GM12878 (cell line): ENCODE data around the gene TOB1. TPM values are rescaled to one million over a fixed set of nuclear protein-coding genes. Genes with fewer than 3 reads are reported as not detected.

Source experiments
- ATAC-seq: fragments of 200-7000 bp; cut with Tn5 transposase; 3 replicates; pipeline ENCODE4 v1.9.1; 2020; ENCODE audit warnings: mild to moderate bottlenecking, moderate library complexity
- BruUV-seq: library from RNA; stranded (reverse); fragments of 400-500 nt; replicated peaks from 2 replicates; lab custom pipeline; 2021; lab: Mats Ljungman, UMichigan
- CTCF ChIA-PET: fragments of 300-600 bp; sonication (Branson Sonifier 250); formaldehyde crosslinking; extraction: SDS; loops from one replicate; lab custom pipeline; 2021; ENCODE audit warnings: inconsistent platforms; lab: Yijun Ruan, JAX
- POLR2A ChIA-PET: fragments of 350-600 bp; formaldehyde crosslinking; extraction: SDS; loops from one replicate; lab custom pipeline; 2021; ENCODE audit warnings: inconsistent platforms; lab: Charles Lee
- RAD21 ChIA-PET: fragments of 300-600 bp; sonication (Branson Sonifier 250); formaldehyde crosslinking; loops from one replicate; lab custom pipeline; 2023; ENCODE audit warnings: antibody characterized with exemption; ENCODE audit not compliant: unreplicated experiment; lab: Charles Lee
- SMC1A ChIA-PET: fragments of 300-600 bp; sonication (Branson Sonifier 250); formaldehyde crosslinking; loops from one replicate; lab custom pipeline; 2023; ENCODE audit not compliant: unreplicated experiment, uncharacterized antibody; lab: Charles Lee
- DNase-seq: peaks from one replicate; pipeline ENCODE4 v3.0.0-alpha.2; 2011; ENCODE audit warnings: low read depth, low spot score
- FAIRE-seq: peaks from 3 replicates; lab custom pipeline; 2011; peaks lifted over from hg19 to GRCh38; lab: Jason Lieb, UNC
- H2AFZ ChIP-seq: 2 replicates; pipeline ENCODE4 v1.6.0; 2011; ENCODE audit warnings: low read depth, low read length, control low read depth; ENCODE audit not compliant: control insufficient read depth
- H3K27ac ChIP-seq: 2 replicates; pipeline ENCODE4 v1.5.1; 2011; ENCODE audit warnings: control low read depth; ENCODE audit not compliant: control insufficient read depth, insufficient read depth
- H3K27me3 ChIP-seq, 2 experiments: replicated peaks in 1 of 2; 2 replicates each; pipeline versions ENCODE4 v1.6.0 to v1.6.1; 2011; ENCODE audit warnings: low read length in 1 of 2; ENCODE audit not compliant: control insufficient read depth in 2 of 2, insufficient read depth in 2 of 2
- H3K36me3 ChIP-seq, 2 experiments: 2 replicates each; pipeline ENCODE4 v1.5.1; 2011; ENCODE audit warnings: low read length in 1 of 2; ENCODE audit not compliant: control insufficient read depth in 2 of 2, insufficient read depth in 2 of 2
- H3K4me1 ChIP-seq: 2 replicates; pipeline ENCODE4 v1.6.1; 2011; ENCODE audit warnings: mild to moderate bottlenecking, low read length, moderate library complexity, mixed read lengths; ENCODE audit not compliant: control insufficient read depth, insufficient read depth
- H3K4me2 ChIP-seq: 2 replicates; pipeline ENCODE4 v1.6.0; 2011; ENCODE audit warnings: control low read depth; ENCODE audit not compliant: control insufficient read depth, insufficient read depth
- H3K4me3 ChIP-seq: fragments of 200-600 bp; sonication (generic); 2 replicates; pipeline ENCODE4 v1.5.1; 2016
- H3K79me2 ChIP-seq: 2 replicates; pipeline ENCODE4 v1.6.0; 2011; ENCODE audit warnings: low read length; ENCODE audit not compliant: control insufficient read depth, insufficient read depth
- H3K9ac ChIP-seq: 2 replicates; pipeline ENCODE4 v1.8.0; 2011; ENCODE audit warnings: low read length, control low read depth, mixed read lengths; ENCODE audit not compliant: control insufficient read depth, insufficient read depth
- H3K9me3 ChIP-seq: replicated peaks from 3 replicates; pipeline ENCODE4 v1.5.1; 2011; ENCODE audit warnings: mild to moderate bottlenecking, low read length; ENCODE audit not compliant: control insufficient read depth, insufficient read depth
- H4K20me1 ChIP-seq: 2 replicates; pipeline ENCODE4 v1.6.0; 2011; ENCODE audit not compliant: control insufficient read depth, insufficient read depth
- BACH1 ChIP-seq: fragments of 450-650 bp; IDR thresholded peaks from 2 replicates; pipeline ENCODE4 v1.6.1; 2017; ENCODE audit warnings: mild to moderate bottlenecking, borderline replicate concordance
- BCL11A ChIP-seq: IDR thresholded peaks from 2 replicates; pipeline ENCODE4 v1.6.1; 2011; ENCODE audit warnings: low read depth, low read length
- CHD2 ChIP-seq: IDR thresholded peaks from 2 replicates; pipeline ENCODE4 v1.6.1; 2011; ENCODE audit warnings: low read depth, low read length, improper control_type of control experiment, borderline replicate concordance
- JUNB ChIP-seq: IDR thresholded peaks from 2 replicates; pipeline ENCODE4 v1.6.1; 2016; ENCODE audit warnings: antibody characterized with exemption, mild to moderate bottlenecking
- MEF2A ChIP-seq: IDR thresholded peaks from 2 replicates; pipeline ENCODE4 v1.6.1; 2011; ENCODE audit warnings: low read depth, mild to moderate bottlenecking, low read length, moderate library complexity; ENCODE audit not compliant: insufficient read depth
- POLR2AphosphoS2 ChIP-seq: IDR thresholded peaks from 2 replicates; pipeline ENCODE4 v1.6.1; 2011; ENCODE audit warnings: low read depth, mild to moderate bottlenecking, low read length, improper control_type of control experiment, moderate library complexity
- ZSCAN29 ChIP-seq: fragments of 450-650 bp; IDR thresholded peaks from 2 replicates; pipeline ENCODE4 v1.6.1; 2017; ENCODE audit warnings: mild to moderate bottlenecking, moderate library complexity
- WGBS: methylation state at CpG from one replicate; pipeline ENCODE4 v1.1.6; 2016; ENCODE audit warnings: low lambda C conversion rate; ENCODE audit not compliant: insufficient replicate concordance, insufficient coverage; ENCODE audit errors: missing lambda C conversion rate; 5-methylcytosine and 5-hydroxymethylcytosine counted together
- in situ Hi-C: fragments of 300-500 bp; cut with MboI; formaldehyde crosslinking; loops from 9 replicates; pipeline ENCODE4 v1.14.3; 2018; ENCODE audit warnings: mixed read lengths
- intact Hi-C: fragments of 100-400 bp; cut with micrococcal nuclease; formaldehyde crosslinking; loops from one replicate; pipeline ENCODE4 v1.14.2; 2022; ENCODE audit not compliant: unreplicated experiment
- polyA plus RNA-seq, 11 experiments: library from polyadenylated mRNA; depleted of rRNA in 4 of 11; unstranded in 6 of 11; stranded (reverse) in 5 of 11; fragments of >200 nt; fragmentation: Nextera tagmentation in 4 of 11; fragmentation: Illumina TruSeq in 1 of 11; extraction: Ambion mirVana in 4 of 11; extraction: Trizol in 1 of 11; gene quantifications; 1 replicate in 1 of 11; 2 replicates in 10 of 11; pipeline versions ENCODE4 v1.2.1 to v1.2.3, GENCODE V29; 2011 to 2016; ENCODE audit warnings: inconsistent platforms in 2 of 11, missing spikeins in 2 of 11, low read depth in 1 of 11
- total RNA-seq, 4 experiments: library from RNA; depleted of rRNA in 3 of 4; stranded (reverse); fragments of >200 nt in 3 of 4; fragmentation: Illumina TruSeq in 1 of 4; extraction: Trizol in 1 of 4; gene quantifications; 2 replicates each; pipeline versions ENCODE4 v1.2.1 to v1.2.3, GENCODE V29; 2013 to 2021
- TF ChIP-seq, protein P1 (sequence below): IDR thresholded peaks from 2 replicates; pipeline ENCODE4 v1.6.1; 2012; ENCODE audit warnings: mild to moderate bottlenecking, low read depth, low read length
- TF ChIP-seq, protein P2 (sequence below): IDR thresholded peaks from 2 replicates; pipeline ENCODE4 v1.6.1; 2012; ENCODE audit warnings: low read depth, low read length, improper control_type of control experiment
- TF ChIP-seq, protein P3 (sequence below): fragments of 450-650 bp; IDR thresholded peaks from 2 replicates; pipeline ENCODE4 v1.6.1; 2017; ENCODE audit warnings: mild to moderate bottlenecking, moderate library complexity
- TF ChIP-seq, protein P4 (sequence below): fragments of 450-650 bp; IDR thresholded peaks from 2 replicates; pipeline ENCODE4 v1.6.1; 2017; ENCODE audit warnings: antibody characterized with exemption, mild to moderate bottlenecking, moderate library complexity

The TOB1 gene
- total and polyA plus RNA-seq, 10 of the 15 experiments (the other 5 are each of a cell fraction or from before 2014, with no cell fraction given) = 5.0 to 32.4 (median 13.7) TPM

DNA sequence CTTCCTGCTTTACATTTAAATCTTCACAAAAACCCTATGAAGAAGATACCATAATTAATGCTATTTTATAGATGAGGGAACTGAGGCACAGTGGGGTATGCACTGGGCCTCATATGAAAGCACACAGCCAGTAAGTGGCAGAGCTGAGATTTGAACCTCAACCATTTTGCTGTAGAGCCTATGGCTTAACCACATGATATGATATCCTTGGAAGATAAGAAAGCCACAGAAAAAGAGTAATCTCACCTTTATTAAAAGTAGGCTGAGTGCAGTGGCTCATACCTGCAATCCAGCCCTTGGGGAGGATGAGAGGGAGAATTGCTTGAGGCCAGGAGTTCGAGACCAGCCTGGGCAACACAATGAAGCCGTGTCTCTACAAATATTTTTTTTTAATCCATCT is 15.0 kb upstream of the TOB1 start:
- H3K27me3 ChIP-seq = no peaks in the 10 kb centered on the region
- ChIA-PET RAD21 (no interaction called here), SMC1A (no interaction called here), POLR2A (interaction anchor here (0.6 kb wide), 1 partner anchor 33 kb away, joined by 4 read pairs; no protein-coding TSS in a partner anchor), CTCF (no interaction called here)
- H3K36me3 ChIP-seq = no peaks in the 10 kb centered on the region
- in situ Hi-C loops (no loop called here), intact Hi-C loops (no loop called here)
- no peak overlapping the region for H3K4me2 ChIP-seq
- DNase-seq (no peak), ATAC-seq (no peak), FAIRE-seq (no peak)
- H3K4me1 ChIP-seq = peaks cover 3% of the 10 kb centered on the region; the same call in 1 of the 2 replicates
- H4K20me1 ChIP-seq = no peaks in the 10 kb centered on the region; the same call in 1 of the 2 replicates
- H2AFZ ChIP-seq = no peak overlapping the region
- no peaks in the 10 kb centered on the region for H3K79me2 ChIP-seq
- no peaks in the 10 kb centered on the region; the same call in 2 of the 3 replicates for H3K9me3 ChIP-seq
- H3K9ac ChIP-seq = no peak overlapping the region
- TF ChIP-seq BCL11A = no peak
- TF ChIP-seq, protein P1, sequence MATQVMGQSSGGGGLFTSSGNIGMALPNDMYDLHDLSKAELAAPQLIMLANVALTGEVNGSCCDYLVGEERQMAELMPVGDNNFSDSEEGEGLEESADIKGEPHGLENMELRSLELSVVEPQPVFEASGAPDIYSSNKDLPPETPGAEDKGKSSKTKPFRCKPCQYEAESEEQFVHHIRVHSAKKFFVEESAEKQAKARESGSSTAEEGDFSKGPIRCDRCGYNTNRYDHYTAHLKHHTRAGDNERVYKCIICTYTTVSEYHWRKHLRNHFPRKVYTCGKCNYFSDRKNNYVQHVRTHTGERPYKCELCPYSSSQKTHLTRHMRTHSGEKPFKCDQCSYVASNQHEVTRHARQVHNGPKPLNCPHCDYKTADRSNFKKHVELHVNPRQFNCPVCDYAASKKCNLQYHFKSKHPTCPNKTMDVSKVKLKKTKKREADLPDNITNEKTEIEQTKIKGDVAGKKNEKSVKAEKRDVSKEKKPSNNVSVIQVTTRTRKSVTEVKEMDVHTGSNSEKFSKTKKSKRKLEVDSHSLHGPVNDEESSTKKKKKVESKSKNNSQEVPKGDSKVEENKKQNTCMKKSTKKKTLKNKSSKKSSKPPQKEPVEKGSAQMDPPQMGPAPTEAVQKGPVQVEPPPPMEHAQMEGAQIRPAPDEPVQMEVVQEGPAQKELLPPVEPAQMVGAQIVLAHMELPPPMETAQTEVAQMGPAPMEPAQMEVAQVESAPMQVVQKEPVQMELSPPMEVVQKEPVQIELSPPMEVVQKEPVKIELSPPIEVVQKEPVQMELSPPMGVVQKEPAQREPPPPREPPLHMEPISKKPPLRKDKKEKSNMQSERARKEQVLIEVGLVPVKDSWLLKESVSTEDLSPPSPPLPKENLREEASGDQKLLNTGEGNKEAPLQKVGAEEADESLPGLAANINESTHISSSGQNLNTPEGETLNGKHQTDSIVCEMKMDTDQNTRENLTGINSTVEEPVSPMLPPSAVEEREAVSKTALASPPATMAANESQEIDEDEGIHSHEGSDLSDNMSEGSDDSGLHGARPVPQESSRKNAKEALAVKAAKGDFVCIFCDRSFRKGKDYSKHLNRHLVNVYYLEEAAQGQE = no peak
- TF ChIP-seq, protein P2, sequence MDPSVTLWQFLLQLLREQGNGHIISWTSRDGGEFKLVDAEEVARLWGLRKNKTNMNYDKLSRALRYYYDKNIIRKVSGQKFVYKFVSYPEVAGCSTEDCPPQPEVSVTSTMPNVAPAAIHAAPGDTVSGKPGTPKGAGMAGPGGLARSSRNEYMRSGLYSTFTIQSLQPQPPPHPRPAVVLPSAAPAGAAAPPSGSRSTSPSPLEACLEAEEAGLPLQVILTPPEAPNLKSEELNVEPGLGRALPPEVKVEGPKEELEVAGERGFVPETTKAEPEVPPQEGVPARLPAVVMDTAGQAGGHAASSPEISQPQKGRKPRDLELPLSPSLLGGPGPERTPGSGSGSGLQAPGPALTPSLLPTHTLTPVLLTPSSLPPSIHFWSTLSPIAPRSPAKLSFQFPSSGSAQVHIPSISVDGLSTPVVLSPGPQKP = no peak
- TF ChIP-seq ZSCAN29 = no peak
- TF ChIP-seq BACH1 = no peak
- TF ChIP-seq, protein P3, sequence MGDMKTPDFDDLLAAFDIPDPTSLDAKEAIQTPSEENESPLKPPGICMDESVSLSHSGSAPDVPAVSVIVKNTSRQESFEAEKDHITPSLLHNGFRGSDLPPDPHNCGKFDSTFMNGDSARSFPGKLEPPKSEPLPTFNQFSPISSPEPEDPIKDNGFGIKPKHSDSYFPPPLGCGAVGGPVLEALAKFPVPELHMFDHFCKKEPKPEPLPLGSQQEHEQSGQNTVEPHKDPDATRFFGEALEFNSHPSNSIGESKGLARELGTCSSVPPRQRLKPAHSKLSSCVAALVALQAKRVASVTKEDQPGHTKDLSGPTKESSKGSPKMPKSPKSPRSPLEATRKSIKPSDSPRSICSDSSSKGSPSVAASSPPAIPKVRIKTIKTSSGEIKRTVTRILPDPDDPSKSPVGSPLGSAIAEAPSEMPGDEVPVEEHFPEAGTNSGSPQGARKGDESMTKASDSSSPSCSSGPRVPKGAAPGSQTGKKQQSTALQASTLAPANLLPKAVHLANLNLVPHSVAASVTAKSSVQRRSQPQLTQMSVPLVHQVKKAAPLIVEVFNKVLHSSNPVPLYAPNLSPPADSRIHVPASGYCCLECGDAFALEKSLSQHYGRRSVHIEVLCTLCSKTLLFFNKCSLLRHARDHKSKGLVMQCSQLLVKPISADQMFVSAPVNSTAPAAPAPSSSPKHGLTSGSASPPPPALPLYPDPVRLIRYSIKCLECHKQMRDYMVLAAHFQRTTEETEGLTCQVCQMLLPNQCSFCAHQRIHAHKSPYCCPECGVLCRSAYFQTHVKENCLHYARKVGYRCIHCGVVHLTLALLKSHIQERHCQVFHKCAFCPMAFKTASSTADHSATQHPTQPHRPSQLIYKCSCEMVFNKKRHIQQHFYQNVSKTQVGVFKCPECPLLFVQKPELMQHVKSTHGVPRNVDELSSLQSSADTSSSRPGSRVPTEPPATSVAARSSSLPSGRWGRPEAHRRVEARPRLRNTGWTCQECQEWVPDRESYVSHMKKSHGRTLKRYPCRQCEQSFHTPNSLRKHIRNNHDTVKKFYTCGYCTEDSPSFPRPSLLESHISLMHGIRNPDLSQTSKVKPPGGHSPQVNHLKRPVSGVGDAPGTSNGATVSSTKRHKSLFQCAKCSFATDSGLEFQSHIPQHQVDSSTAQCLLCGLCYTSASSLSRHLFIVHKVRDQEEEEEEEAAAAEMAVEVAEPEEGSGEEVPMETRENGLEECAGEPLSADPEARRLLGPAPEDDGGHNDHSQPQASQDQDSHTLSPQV = no peak
- TF ChIP-seq JUNB = no peak
- no peak for TF ChIP-seq MEF2A
- no peak for TF ChIP-seq CHD2
- TF ChIP-seq POLR2AphosphoS2 = no peak
- TF ChIP-seq, protein P4, sequence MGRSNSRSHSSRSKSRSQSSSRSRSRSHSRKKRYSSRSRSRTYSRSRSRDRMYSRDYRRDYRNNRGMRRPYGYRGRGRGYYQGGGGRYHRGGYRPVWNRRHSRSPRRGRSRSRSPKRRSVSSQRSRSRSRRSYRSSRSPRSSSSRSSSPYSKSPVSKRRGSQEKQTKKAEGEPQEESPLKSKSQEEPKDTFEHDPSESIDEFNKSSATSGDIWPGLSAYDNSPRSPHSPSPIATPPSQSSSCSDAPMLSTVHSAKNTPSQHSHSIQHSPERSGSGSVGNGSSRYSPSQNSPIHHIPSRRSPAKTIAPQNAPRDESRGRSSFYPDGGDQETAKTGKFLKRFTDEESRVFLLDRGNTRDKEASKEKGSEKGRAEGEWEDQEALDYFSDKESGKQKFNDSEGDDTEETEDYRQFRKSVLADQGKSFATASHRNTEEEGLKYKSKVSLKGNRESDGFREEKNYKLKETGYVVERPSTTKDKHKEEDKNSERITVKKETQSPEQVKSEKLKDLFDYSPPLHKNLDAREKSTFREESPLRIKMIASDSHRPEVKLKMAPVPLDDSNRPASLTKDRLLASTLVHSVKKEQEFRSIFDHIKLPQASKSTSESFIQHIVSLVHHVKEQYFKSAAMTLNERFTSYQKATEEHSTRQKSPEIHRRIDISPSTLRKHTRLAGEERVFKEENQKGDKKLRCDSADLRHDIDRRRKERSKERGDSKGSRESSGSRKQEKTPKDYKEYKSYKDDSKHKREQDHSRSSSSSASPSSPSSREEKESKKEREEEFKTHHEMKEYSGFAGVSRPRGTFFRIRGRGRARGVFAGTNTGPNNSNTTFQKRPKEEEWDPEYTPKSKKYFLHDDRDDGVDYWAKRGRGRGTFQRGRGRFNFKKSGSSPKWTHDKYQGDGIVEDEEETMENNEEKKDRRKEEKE = no peak
- H3K4me3 ChIP-seq = no peak overlapping the region
- 66% methylated on average over 2 of the region's 2 CpGs for WGBS
- BruUV-seq = no TSS peak
- no peak overlapping the region for H3K27ac ChIP-seq
